BJ (cell line): ENCODE results near the gene TSC22D4. TPM values are rescaled to one million over a fixed set of nuclear protein-coding genes. Genes with fewer than 3 reads are reported as not detected.

Experiments
- CTCF ChIA-PET: fragments of 350-600 bp; formaldehyde crosslinking; extraction: SDS; loops from one replicate; lab custom pipeline; 2021; ENCODE audit warnings: antibody characterized with exemption, inconsistent platforms; lab: Yijun Ruan, JAX
- POLR2A ChIA-PET: fragments of 300-600 bp; sonication (Branson Sonifier 250); formaldehyde crosslinking; extraction: SDS; loops from one replicate; lab custom pipeline; 2021; ENCODE audit warnings: antibody characterized with exemption; lab: Charles Lee
- DNase-seq: peaks from one replicate; pipeline ENCODE4 v3.0.0-alpha.2; 2011; ENCODE audit warnings: low read depth
- H3K27me3 ChIP-seq: 2 replicates; pipeline ENCODE4 v1.6.0; 2011; ENCODE audit warnings: low read length; ENCODE audit not compliant: control insufficient read depth, insufficient read depth
- H3K36me3 ChIP-seq: 2 replicates; pipeline ENCODE4 v1.5.1; 2011; ENCODE audit warnings: low read length; ENCODE audit not compliant: control insufficient read depth, insufficient read depth
- H3K4me3 ChIP-seq: 2 replicates; pipeline ENCODE4 v1.5.1; 2011; ENCODE audit warnings: low read depth, mild to moderate bottlenecking, control low read depth, low read length
- polyA plus RNA-seq: library from polyadenylated mRNA; depleted of rRNA; stranded (reverse); fragments of >200 nt; gene quantifications from 2 replicates; pipeline ENCODE4 v1.2.3, GENCODE V29; 2011
- TF ChIP-seq, protein P1 (sequence below): IDR thresholded peaks from 2 replicates; pipeline ENCODE4 v1.5.1; 2011; ENCODE audit warnings: low read depth, mild to moderate bottlenecking, control low read depth, inconsistent platforms, low read length, moderate library complexity; ENCODE audit not compliant: insufficient read depth

The TSC22D4 gene
- polyA plus RNA-seq, 1 experiment = 20.7 TPM

DNA sequence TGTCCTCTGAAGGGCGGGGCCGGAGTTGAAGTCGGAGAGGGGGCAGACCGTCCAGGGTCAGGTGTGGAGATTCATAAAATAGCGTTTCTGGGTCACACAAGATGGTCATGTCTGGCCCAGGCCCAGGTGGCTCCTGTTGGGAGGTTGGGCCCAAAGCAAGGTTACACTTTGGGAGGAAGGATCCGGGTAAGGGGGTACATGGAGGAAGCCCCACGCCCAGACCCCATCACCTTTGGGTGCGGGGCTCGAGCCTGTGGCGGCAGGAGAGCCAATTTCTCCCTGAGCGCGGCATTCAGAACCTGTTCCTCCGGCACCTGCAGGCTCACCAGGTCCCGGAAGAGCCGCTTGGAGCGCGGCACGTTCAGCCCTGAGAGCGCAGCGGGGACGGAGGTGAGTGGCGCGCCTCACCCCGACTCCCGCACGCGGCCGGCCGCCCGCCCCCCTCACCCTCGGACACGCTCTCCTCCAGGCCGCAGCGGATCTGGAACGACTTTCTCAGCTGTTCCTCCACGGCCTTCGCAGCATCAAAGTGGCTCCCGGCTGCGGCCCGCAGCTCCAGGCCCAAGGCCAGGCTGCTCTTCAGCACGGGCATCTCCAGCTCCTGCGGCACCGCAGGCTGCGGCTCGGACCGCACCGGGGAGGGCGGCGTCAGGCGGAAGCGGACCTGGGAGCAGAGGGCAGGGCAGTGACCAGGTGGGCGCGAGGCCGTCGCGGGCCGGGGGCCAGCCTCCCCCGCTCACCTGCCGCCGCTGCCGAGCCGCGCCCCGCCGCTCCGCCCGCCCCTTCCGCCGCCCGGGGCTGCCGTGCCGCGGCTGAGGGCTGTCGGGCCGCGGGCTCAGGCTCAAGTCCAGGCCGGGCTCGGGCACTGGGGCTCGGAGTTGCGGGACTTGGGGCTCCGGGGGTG lies 43.4 kb downstream of the TSC22D4 start:
- POLR2A ChIA-PET = no interaction called here
- Histone ChIP-seq H3K27me3 (no peaks in the 10 kb centered on the region), H3K4me3 (peak overlapping the region; percentile 77), H3K36me3 (peaks cover 19% of the 10 kb centered on the region)
- DNase-seq = no peak
- CTCF ChIA-PET = interaction anchor here (1.0 to 1.4 kb wide), 3 partner anchors 14 to 417 kb away, joined by 4 to 6 read pairs (median 5); partner anchors contain the start of gene SLC12A9
- TF ChIP-seq, protein P1, sequence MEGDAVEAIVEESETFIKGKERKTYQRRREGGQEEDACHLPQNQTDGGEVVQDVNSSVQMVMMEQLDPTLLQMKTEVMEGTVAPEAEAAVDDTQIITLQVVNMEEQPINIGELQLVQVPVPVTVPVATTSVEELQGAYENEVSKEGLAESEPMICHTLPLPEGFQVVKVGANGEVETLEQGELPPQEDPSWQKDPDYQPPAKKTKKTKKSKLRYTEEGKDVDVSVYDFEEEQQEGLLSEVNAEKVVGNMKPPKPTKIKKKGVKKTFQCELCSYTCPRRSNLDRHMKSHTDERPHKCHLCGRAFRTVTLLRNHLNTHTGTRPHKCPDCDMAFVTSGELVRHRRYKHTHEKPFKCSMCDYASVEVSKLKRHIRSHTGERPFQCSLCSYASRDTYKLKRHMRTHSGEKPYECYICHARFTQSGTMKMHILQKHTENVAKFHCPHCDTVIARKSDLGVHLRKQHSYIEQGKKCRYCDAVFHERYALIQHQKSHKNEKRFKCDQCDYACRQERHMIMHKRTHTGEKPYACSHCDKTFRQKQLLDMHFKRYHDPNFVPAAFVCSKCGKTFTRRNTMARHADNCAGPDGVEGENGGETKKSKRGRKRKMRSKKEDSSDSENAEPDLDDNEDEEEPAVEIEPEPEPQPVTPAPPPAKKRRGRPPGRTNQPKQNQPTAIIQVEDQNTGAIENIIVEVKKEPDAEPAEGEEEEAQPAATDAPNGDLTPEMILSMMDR = no peak

DNA sequence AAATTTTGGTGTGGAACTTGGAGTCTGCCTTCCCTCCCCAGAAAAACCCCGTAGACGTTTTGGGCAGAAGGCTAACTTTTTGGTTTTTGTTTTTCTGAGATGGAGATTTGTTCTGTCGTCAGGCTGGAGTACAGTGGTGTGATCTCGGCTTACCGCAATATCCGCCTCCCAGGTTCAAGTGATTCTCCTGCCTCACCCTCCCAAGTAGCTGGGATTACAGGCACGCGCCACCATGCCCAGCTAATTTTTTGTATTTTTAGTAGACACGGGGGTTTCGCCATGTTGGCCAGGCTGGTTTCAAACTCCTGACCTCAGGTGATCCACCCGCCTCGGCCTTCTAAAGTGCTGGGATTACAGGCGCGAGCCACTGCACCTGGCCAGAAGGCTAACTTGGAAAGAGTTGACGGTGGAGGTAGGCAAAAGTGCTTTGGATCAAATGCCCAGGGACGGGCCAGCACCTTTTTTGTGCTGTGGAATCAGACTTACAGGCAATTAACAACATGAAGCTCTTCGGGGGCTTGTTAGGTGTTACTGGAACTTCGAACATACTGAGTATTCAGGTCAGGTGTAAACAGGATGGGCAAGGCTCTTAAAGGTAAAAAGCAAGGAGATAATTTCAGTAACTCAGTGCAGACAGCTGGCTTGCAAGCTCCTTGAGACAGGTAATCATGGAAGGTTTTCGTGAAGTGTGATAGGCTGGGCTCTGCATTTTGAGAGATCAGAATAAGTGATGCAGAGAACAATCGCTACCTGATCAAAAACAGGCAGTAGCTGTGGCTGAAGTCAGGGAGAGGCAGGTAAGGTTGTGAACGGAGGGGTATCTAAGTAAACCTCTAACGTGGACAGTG lies 44.5 kb downstream of the TSC22D4 start:
- Histone ChIP-seq H3K27me3 (no peaks in the 10 kb centered on the region), H3K36me3 (peaks cover 19% of the 10 kb centered on the region), H3K4me3 (peak overlapping the region; percentile 77; the same call in 1 of the 2 replicates)
- DNase-seq = no peak
- TF ChIP-seq, protein P1 = no peak
- POLR2A ChIA-PET = no interaction called here
- CTCF ChIA-PET = interaction anchor here (1.4 kb wide), 1 partner anchor 15 kb away, joined by 5 read pairs; no protein-coding TSS in a partner anchor

DNA sequence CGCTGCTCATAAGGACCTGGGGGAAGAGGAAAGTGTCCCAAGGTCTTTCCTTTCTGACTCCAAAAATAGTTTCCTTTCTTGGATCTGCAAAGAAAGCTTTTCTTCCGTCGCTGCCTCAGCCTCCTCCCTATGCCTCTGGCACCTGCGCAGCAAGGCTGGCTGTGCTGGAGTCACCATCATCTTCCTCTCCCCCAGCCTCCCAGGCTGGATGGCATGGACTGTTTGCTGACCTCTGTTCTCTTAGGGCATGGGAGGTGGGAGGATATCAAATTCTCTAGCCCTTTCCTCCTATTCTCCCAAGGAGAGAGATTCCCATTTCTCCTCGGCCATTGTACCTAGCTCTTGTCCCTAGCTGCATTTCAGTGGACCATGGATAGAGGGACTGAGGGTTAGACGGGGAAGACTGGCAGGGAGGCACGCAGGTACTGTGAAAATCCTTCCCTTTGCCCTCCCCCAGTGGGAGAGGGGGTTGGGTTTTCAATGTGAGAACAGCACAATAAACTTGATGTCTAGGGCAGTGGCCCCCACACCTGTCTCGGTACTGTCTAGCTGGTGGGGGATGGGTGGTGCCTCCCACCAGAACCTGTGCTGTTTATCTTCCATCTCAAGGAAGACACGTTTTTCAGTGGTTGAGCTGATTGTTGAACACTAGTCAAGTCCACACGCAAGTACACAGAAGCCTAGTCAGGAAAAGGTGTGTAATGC lies 45.3 kb downstream of the TSC22D4 start:
- Histone ChIP-seq H3K4me3 (no peak overlapping the region), H3K27me3 (no peaks in the 10 kb centered on the region), H3K36me3 (peaks cover 19% of the 10 kb centered on the region)
- ChIA-PET POLR2A (no interaction called here), CTCF (interaction anchor here (1.4 kb wide), 1 partner anchor 16 kb away, joined by 5 read pairs; no protein-coding TSS in a partner anchor)
- DNase-seq = no peak
- TF ChIP-seq, protein P1 = no peak

DNA sequence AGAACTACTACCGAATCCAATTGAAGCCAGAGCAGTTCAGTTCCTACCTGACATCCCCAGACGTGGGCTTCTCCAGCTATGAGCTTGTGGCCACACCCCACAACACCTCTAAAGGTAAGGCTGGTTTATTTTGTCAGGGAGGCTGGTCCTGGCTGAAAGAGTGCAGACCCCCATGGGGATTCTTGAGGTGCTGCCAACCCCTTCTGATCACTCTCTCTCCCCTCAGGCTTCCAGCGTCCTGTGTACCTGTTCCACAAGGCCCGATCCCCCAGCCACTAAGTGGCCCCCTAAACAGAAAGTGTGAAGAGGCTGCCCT lies 45.8 kb downstream of the TSC22D4 start:
- ChIA-PET CTCF (no interaction called here), POLR2A (no interaction called here)
- no peak for DNase-seq
- Histone ChIP-seq H3K4me3 (no peak overlapping the region), H3K36me3 (peaks cover 19% of the 10 kb centered on the region), H3K27me3 (no peaks in the 10 kb centered on the region)
- TF ChIP-seq, protein P1 = no peak
